Ectodermal cell (in vitro differentiated cells): ENCODE data around the gene SURF2.

Source experiments
- H3K27ac ChIP-seq: 2 replicates; pipeline ENCODE4 v1.7.0; 2013; ENCODE audit warnings: mild to moderate bottlenecking, low read depth, low read length; ENCODE audit not compliant: insufficient read depth, poor library complexity, severe bottlenecking
- H3K27me3 ChIP-seq: 2 replicates; pipeline ENCODE4 v1.7.0; 2013; ENCODE audit warnings: mild to moderate bottlenecking, low read length; ENCODE audit not compliant: insufficient read depth, control insufficient read depth, poor library complexity, severe bottlenecking
- H3K36me3 ChIP-seq: one replicate; pipeline ENCODE4 v1.7.0; 2013; ENCODE audit warnings: low read length; ENCODE audit not compliant: control insufficient read depth, insufficient read depth
- H3K4me1 ChIP-seq: one replicate; pipeline ENCODE4 v1.7.0; 2013; ENCODE audit warnings: low read length; ENCODE audit not compliant: control insufficient read depth, insufficient read depth
- H3K4me3 ChIP-seq: 2 replicates; pipeline ENCODE4 v1.7.0; 2013; ENCODE audit warnings: low read depth, low read length, control low read depth; ENCODE audit not compliant: insufficient read depth
- H3K9me3 ChIP-seq: 2 replicates; pipeline ENCODE4 v1.7.0; 2013; ENCODE audit warnings: mild to moderate bottlenecking, low read length, moderate library complexity; ENCODE audit not compliant: control insufficient read depth
- WGBS, 2 experiments: methylation state at CpG; one replicate each; pipeline ENCODE4 v1.1.7; 2013; ENCODE audit warnings: missing lambda C conversion rate in 2 of 2; 5-methylcytosine and 5-hydroxymethylcytosine counted together

SURF2 gene

GRCh38 chr9:133408042-133408441 lies 51.7 kb downstream of the SURF2 start:
- no peaks in the 10 kb centered on the region for H3K9me3 ChIP-seq
- H3K4me3 ChIP-seq = no peak overlapping the region
- H3K36me3 ChIP-seq = peaks cover 35% of the 10 kb centered on the region
- no peaks in the 10 kb centered on the region for H3K27me3 ChIP-seq
- no peaks in the 10 kb centered on the region for H3K4me1 ChIP-seq
- WGBS, 2 experiments = 83 to 94% methylated on average over 1 of the region's 1 CpG
- H3K27ac ChIP-seq = no peak overlapping the region
